ENCODE measurements around the gene PTPN7. TPM values are rescaled to one million over a fixed set of nuclear protein-coding genes. Genes with fewer than 3 reads are reported as not detected.

The PTPN7 gene
- total and polyA plus RNA-seq, 2 of the 13 experiments (the other 11 are each of a cell fraction or from before 2014, with no cell fraction given), result not detected

GRCh38 chr1:202144402-202145067 is 15.9 kb downstream of the PTPN7 start, which contains the start of gene ARL8A (continued):
- 0 out of 2 replicates have a peak, but pooled peaks have one; percentile 8 for TF ChIP-seq ZIK1 (CRISPR knock-in tag; IDR thresholded peaks at IDR 0.05; ENCODE audit: borderline replicate concordance, low read depth)
- no peak for TF ChIP-seq ZSCAN12 (CRISPR knock-in tag; IDR thresholded peaks at IDR 0.05)
- TF ChIP-seq ZNF350 (CRISPR knock-in tag; IDR thresholded peaks at IDR 0.05; ENCODE audit: borderline replicate concordance, low read depth), result no peak
- TF ChIP-seq ZNF788 (CRISPR knock-in tag; IDR thresholded peaks at IDR 0.05; ENCODE audit: borderline replicate concordance), result no peak
- TF ChIP-seq GABPA (IDR thresholded peaks at IDR 0.05; ENCODE audit: low read depth, low read length), result no peak
- TF ChIP-seq GABPA (CRISPR knock-in tag; IDR thresholded peaks at IDR 0.05; ENCODE audit: low read depth), result no peak
- TF ChIP-seq DNMT3B (CRISPR knock-in tag; conservative IDR thresholded peaks at IDR 0.05), result no peak
- peak; percentile 68 for TF ChIP-seq ZNF263 (CRISPR knock-in tag; IDR thresholded peaks at IDR 0.05)
- no peak for TF ChIP-seq SMAD9 (CRISPR knock-in tag; IDR thresholded peaks at IDR 0.05)
- TF ChIP-seq, protein P1, sequence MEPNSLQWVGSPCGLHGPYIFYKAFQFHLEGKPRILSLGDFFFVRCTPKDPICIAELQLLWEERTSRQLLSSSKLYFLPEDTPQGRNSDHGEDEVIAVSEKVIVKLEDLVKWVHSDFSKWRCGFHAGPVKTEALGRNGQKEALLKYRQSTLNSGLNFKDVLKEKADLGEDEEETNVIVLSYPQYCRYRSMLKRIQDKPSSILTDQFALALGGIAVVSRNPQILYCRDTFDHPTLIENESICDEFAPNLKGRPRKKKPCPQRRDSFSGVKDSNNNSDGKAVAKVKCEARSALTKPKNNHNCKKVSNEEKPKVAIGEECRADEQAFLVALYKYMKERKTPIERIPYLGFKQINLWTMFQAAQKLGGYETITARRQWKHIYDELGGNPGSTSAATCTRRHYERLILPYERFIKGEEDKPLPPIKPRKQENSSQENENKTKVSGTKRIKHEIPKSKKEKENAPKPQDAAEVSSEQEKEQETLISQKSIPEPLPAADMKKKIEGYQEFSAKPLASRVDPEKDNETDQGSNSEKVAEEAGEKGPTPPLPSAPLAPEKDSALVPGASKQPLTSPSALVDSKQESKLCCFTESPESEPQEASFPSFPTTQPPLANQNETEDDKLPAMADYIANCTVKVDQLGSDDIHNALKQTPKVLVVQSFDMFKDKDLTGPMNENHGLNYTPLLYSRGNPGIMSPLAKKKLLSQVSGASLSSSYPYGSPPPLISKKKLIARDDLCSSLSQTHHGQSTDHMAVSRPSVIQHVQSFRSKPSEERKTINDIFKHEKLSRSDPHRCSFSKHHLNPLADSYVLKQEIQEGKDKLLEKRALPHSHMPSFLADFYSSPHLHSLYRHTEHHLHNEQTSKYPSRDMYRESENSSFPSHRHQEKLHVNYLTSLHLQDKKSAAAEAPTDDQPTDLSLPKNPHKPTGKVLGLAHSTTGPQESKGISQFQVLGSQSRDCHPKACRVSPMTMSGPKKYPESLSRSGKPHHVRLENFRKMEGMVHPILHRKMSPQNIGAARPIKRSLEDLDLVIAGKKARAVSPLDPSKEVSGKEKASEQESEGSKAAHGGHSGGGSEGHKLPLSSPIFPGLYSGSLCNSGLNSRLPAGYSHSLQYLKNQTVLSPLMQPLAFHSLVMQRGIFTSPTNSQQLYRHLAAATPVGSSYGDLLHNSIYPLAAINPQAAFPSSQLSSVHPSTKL (CRISPR knock-in tag; IDR thresholded peaks at IDR 0.05), result no peak
- TF ChIP-seq, protein P2, sequence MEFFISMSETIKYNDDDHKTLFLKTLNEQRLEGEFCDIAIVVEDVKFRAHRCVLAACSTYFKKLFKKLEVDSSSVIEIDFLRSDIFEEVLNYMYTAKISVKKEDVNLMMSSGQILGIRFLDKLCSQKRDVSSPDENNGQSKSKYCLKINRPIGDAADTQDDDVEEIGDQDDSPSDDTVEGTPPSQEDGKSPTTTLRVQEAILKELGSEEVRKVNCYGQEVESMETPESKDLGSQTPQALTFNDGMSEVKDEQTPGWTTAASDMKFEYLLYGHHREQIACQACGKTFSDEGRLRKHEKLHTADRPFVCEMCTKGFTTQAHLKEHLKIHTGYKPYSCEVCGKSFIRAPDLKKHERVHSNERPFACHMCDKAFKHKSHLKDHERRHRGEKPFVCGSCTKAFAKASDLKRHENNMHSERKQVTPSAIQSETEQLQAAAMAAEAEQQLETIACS (CRISPR knock-in tag; IDR thresholded peaks at IDR 0.05), result peak; percentile 80
- no peak for TF ChIP-seq SIX4 (CRISPR knock-in tag; IDR thresholded peaks at IDR 0.05)
- TF ChIP-seq ZNF777 (CRISPR knock-in tag; IDR thresholded peaks at IDR 0.05), result peak; percentile 46; the same call in 1 of the 2 replicates
- no peak for TF ChIP-seq CREM (IDR thresholded peaks at IDR 0.05)
- no peak for TF ChIP-seq CREM (CRISPR knock-in tag; IDR thresholded peaks at IDR 0.05)
- TF ChIP-seq SP1 (IDR thresholded peaks at IDR 0.05), result no peak
- no peak for TF ChIP-seq SP1 (CRISPR knock-in tag; IDR thresholded peaks at IDR 0.05)
- TF ChIP-seq IRF1 (CRISPR knock-in tag; IDR thresholded peaks at IDR 0.05; ENCODE audit: low read depth), result no peak
- TF ChIP-seq ZNF770 (CRISPR knock-in tag; IDR thresholded peaks at IDR 0.05), result no peak
- TF ChIP-seq ZSCAN31 (CRISPR knock-in tag; IDR thresholded peaks at IDR 0.05; ENCODE audit: low read depth), result no peak
- no peak for TF ChIP-seq TEAD3 (CRISPR knock-in tag; optimal IDR thresholded peaks at IDR 0.05; ENCODE audit: borderline replicate concordance)
- TF ChIP-seq ZNF709 (CRISPR knock-in tag; IDR thresholded peaks at IDR 0.05), result no peak
- TF ChIP-seq ZNF674 (CRISPR knock-in tag; IDR thresholded peaks at IDR 0.05; ENCODE audit: low read depth), result no peak
- TF ChIP-seq HMGA1 (CRISPR knock-in tag; conservative IDR thresholded peaks at IDR 0.05), result no peak
- no peak for TF ChIP-seq SMYD3 (CRISPR knock-in tag; IDR thresholded peaks at IDR 0.05)
- 0 out of 2 replicates have a peak, but pooled peaks have one; percentile 24 for TF ChIP-seq ZBTB7B (CRISPR knock-in tag; IDR thresholded peaks at IDR 0.05)
